OCI-LY7 (cell line): Measurements from ENCODE around the gene ZNF79.

Experiments used
- EZH2phosphoT487 ChIP-seq: fragments of 200-600 bp; sonication (generic); IDR thresholded peaks from 2 replicates; pipeline ENCODE4 v1.6.1; 2018; ENCODE audit warnings: low read depth, borderline replicate concordance, mild to moderate bottlenecking, mixed run types, antibody characterized with exemption, low read length, moderate library complexity, mixed read lengths
- TF ChIP-seq, protein P1 (sequence below): fragments of 200-600 bp; sonication (generic); conservative IDR thresholded peaks from 2 replicates; pipeline ENCODE4 v1.5.1; 2014; ENCODE audit warnings: mild to moderate bottlenecking, antibody characterized with exemption, low read length, moderate library complexity, mixed read lengths

GRCh38 chr9:127451608-127451857 lies 27.4 kb downstream of the ZNF79 start:
- TF ChIP-seq EZH2phosphoT487, result no peak
- TF ChIP-seq, protein P1, sequence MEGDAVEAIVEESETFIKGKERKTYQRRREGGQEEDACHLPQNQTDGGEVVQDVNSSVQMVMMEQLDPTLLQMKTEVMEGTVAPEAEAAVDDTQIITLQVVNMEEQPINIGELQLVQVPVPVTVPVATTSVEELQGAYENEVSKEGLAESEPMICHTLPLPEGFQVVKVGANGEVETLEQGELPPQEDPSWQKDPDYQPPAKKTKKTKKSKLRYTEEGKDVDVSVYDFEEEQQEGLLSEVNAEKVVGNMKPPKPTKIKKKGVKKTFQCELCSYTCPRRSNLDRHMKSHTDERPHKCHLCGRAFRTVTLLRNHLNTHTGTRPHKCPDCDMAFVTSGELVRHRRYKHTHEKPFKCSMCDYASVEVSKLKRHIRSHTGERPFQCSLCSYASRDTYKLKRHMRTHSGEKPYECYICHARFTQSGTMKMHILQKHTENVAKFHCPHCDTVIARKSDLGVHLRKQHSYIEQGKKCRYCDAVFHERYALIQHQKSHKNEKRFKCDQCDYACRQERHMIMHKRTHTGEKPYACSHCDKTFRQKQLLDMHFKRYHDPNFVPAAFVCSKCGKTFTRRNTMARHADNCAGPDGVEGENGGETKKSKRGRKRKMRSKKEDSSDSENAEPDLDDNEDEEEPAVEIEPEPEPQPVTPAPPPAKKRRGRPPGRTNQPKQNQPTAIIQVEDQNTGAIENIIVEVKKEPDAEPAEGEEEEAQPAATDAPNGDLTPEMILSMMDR, result no peak
